SIG-M5 (cell line): ENCODE measurements around the gene ENPEP.
"Not testable (repeated sequence)": the region's sequence is repeated elsewhere in the genome, so short reads cannot be mapped to it uniquely, and the experiment has no call there.

Experiments used
- DNase-seq: peaks from one replicate; lab custom pipeline; 2025; lab: John Stamatoyannopoulos, UW

The ENPEP gene

GRCh38 chr4:110484029-110484428 is 8.1 kb downstream of the ENPEP start:
- no peak for DNase-seq

- no peak for DNase-seq
Measured at GRCh38 chr4:110484767-110485166, 8.8 kb downstream of the ENPEP start.

- DNase-seq, result no peak
Measured at GRCh38 chr4:110485452-110485851, 9.5 kb downstream of the ENPEP start.

- DNase-seq, result no peak
Measured at GRCh38 chr4:110486256-110486655, 10.3 kb downstream of the ENPEP start.

GRCh38 chr4:110486850-110487249 is 10.9 kb downstream of the ENPEP start:
- DNase-seq, result not testable (repeated sequence)

GRCh38 chr4:110487873-110488272 is 11.9 kb downstream of the ENPEP start:
- DNase-seq, result no peak

- DNase-seq, result no peak
Measured at GRCh38 chr4:110489901-110490508, 14.1 kb downstream of the ENPEP start.

GRCh38 chr4:110492522-110492921 is 16.6 kb downstream of the ENPEP start:
- DNase-seq, result peak; percentile 13

- DNase-seq, result no peak
Measured at GRCh38 chr4:110493520-110493919, 17.6 kb downstream of the ENPEP start.

GRCh38 chr4:110498420-110498819 is 22.5 kb downstream of the ENPEP start:
- no peak for DNase-seq

GRCh38 chr4:110499126-110499525 is 23.2 kb downstream of the ENPEP start:
- DNase-seq, result no peak

- no peak for DNase-seq
Measured at GRCh38 chr4:110501826-110502225, 25.9 kb downstream of the ENPEP start.

GRCh38 chr4:110503270-110504083 is 27.5 kb downstream of the ENPEP start:
- no peak for DNase-seq

- DNase-seq, result no peak
Measured at GRCh38 chr4:110504084-110504435, 28.1 kb downstream of the ENPEP start.

- no peak for DNase-seq
Measured at GRCh38 chr4:110505440-110505839, 29.5 kb downstream of the ENPEP start.

GRCh38 chr4:110508827-110509710 is 33.1 kb downstream of the ENPEP start:
- no peak for DNase-seq

GRCh38 chr4:110510277-110510676 is 34.3 kb downstream of the ENPEP start:
- no peak for DNase-seq

- no peak for DNase-seq
Measured at GRCh38 chr4:110510955-110511544, 35.1 kb downstream of the ENPEP start.

GRCh38 chr4:110512901-110513300 is 36.9 kb downstream of the ENPEP start:
- no peak for DNase-seq

- DNase-seq, result no peak
Measured at GRCh38 chr4:110514889-110515479, 39.0 kb downstream of the ENPEP start.

- DNase-seq, result no peak
Measured at GRCh38 chr4:110515676-110516075, 39.7 kb downstream of the ENPEP start.
